PFSK-1 (cell line): ENCODE data around the gene BLOC1S4.
A peak's percentile ranks its signal among the peaks of the same experiment; 100 is the strongest.

ENCODE experiments used
- FOXP2 ChIP-seq: optimal IDR thresholded peaks from 2 replicates; pipeline ENCODE3; 2011; ENCODE audit warnings: borderline replicate concordance, control low read depth, inconsistent platforms; ENCODE audit not compliant: insufficient read depth; ENCODE audit errors: extremely low read length, extremely low read depth
- POLR2AphosphoS5 ChIP-seq: IDR thresholded peaks from 2 replicates; pipeline ENCODE4 v1.6.1; 2012; ENCODE audit warnings: low read depth, mild to moderate bottlenecking, control low read depth, low read length, moderate library complexity
- REST ChIP-seq, 2 experiments: IDR thresholded peaks; 2 replicates each; pipeline versions ENCODE4 v1.6.1 to v1.8.0; 2011 to 2012; ENCODE audit warnings: low read depth in 2 of 2, low read length in 2 of 2, control low read depth in 1 of 2, inconsistent platforms in 1 of 2, mild to moderate bottlenecking in 1 of 2, moderate library complexity in 1 of 2; ENCODE audit not compliant: insufficient read depth in 1 of 2
- SIN3A ChIP-seq: IDR thresholded peaks from 2 replicates; pipeline ENCODE4 v1.6.1; 2012; ENCODE audit warnings: mild to moderate bottlenecking, low read length, moderate library complexity, borderline replicate concordance; ENCODE audit not compliant: insufficient read depth
- TAF1 ChIP-seq: IDR thresholded peaks from 2 replicates; pipeline ENCODE4 v1.6.1; 2012; ENCODE audit warnings: low read length, control low read depth, borderline replicate concordance; ENCODE audit not compliant: insufficient read depth

BLOC1S4 gene

GRCh38 chr4:6688879-6689505, 27.0 kb upstream of the BLOC1S4 start:
- TF ChIP-seq REST (IDR thresholded peaks at IDR 0.05; ENCODE audit: insufficient read depth in 1 of 2, low read depth in 2 of 2, low read length in 2 of 2) (no peak), POLR2AphosphoS5 (0 out of 2 replicates have a peak, but pooled peaks have one; percentile 33), SIN3A (0 out of 2 replicates have a peak, but pooled peaks have one; percentile 49)

GRCh38 chr4:6689506-6689960, 26.4 kb upstream of the BLOC1S4 start:
- TF ChIP-seq SIN3A (no peak), TAF1 (no peak), POLR2AphosphoS5 (no peak), REST (IDR thresholded peaks at IDR 0.05; ENCODE audit: insufficient read depth in 1 of 2, low read depth in 2 of 2, low read length in 2 of 2) (no peak), FOXP2 (no peak)

- TF ChIP-seq TAF1 = no peak
- no peak for TF ChIP-seq SIN3A
- no peak for TF ChIP-seq FOXP2
- TF ChIP-seq REST (IDR thresholded peaks at IDR 0.05; ENCODE audit: insufficient read depth in 1 of 2, low read depth in 2 of 2, low read length in 2 of 2) = no peak
Observed at GRCh38 chr4:6692379-6692778, 23.6 kb upstream of the BLOC1S4 start.

- no peak for TF ChIP-seq REST (IDR thresholded peaks at IDR 0.05; ENCODE audit: insufficient read depth in 1 of 2, low read depth in 2 of 2, low read length in 2 of 2)
- no peak for TF ChIP-seq POLR2AphosphoS5
- no peak for TF ChIP-seq FOXP2
- TF ChIP-seq SIN3A = no peak
- TF ChIP-seq TAF1 = no peak
Observed at GRCh38 chr4:6692806-6693205, 23.2 kb upstream of the BLOC1S4 start.
